ENCODE results near the gene TDRD9.

The TDRD9 gene

GRCh38 chr14:103930051-103930604, 1.9 kb downstream of the TDRD9 start:
- DNase-seq = no peak

GRCh38 chr14:103931422-103931821, 3.2 kb downstream of the TDRD9 start:
- DNase-seq = no peak

- DNase-seq = no peak
Observed at GRCh38 chr14:103932791-103933490, 4.7 kb downstream of the TDRD9 start.

- no peak for DNase-seq
Observed at GRCh38 chr14:103935102-103935501, 6.8 kb downstream of the TDRD9 start.

DNA sequence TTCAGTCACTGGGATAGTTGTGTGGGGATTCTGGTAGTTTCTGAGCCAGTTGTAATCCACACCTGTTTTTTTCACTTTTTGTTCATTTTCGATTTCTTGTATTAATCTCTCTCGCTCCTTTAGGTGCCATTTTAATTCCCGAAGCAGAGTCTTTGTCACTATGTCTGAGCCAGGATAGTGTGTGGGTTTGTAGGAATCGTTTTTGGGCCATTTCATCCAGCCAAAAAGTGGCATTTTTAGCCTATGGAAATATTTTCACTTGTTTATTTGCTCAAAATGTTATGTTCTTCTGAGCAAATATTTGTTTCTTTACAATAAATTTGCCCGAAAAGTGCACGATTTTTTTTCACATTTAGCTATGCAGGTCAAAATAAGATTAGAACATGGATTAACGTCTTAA, 13.2 kb downstream of the TDRD9 start:
- no peak for DNase-seq

GRCh38 chr14:103941973-103942736, 13.9 kb downstream of the TDRD9 start, which contains the start of gene RD3L:
Gene RD3L (minus strand): TSS chr14:103942529. CDS start chr14:103941695, 834 bp downstream.
- no peak for DNase-seq

DNA sequence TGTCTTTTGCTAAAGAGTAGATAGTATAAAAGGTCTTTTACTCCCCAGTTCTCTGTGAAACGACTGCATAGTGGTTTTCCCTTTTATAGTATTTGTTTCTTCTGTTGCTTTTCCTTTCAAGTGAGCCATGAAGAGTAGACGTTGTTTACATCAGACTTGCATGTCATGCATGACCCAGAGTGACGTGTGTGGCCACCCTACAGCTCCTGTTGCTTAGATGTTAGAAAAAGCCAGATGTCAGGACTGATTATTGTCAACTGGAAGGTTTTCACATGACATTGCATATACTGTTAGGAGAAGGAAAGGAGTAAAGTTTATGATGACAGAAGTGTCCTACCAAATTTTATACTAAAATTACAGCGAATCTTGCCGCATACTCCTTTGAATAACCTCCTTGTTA, 15.4 kb downstream of the TDRD9 start:
- no peak for DNase-seq

DNA sequence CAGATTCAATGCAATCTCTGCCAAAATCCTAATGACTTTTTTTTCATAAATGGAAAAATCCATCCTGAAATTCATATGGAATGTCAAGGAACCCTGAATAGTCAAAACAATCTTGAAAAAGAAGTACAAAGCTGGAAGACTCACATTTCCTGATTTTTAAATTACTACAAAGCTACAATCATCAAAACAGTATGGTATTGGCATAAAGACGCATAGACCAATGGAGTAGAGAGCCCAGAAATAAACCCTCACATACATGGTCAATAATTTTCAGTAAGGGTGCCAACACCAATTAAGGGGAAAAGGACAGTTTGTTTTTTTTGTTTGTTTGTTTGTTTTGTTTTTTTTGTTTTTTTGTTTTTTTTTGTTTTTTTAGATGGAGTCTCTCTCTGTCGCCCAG, 18.7 kb downstream of the TDRD9 start:
- DNase-seq = no peak

GRCh38 chr14:103948442-103948841, 20.2 kb downstream of the TDRD9 start:
- no peak for DNase-seq

DNA sequence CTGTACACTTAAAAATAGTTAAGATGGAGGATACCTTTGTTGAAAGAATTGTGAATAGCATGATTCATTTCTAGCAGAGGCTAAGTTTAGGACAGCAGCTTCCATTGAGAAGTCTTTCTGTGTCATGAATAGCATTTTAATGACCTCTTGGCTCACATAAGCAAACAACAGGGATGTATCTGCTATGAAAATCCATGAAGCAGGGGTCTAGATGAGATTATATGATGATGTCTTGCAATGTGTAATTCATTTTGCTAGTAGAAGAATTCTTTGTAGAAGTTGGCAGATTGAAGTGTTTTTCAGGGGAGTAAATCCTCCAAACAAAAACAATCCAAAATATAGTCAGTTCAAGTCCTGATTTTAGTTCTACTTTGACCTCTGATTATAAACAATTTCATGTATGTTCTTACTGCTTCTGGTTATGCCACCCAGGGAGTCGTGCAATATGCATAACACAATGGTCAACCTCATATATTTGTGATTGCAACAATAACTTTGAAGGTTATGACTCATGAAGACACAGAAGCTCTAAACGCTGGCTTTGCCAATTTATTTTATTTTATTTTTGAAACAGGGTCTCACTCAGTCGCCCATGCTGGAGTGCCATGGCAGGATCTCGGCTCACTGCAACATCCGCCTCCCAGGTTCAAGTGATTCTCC, 21.0 kb downstream of the TDRD9 start:
- no peak for DNase-seq

DNA sequence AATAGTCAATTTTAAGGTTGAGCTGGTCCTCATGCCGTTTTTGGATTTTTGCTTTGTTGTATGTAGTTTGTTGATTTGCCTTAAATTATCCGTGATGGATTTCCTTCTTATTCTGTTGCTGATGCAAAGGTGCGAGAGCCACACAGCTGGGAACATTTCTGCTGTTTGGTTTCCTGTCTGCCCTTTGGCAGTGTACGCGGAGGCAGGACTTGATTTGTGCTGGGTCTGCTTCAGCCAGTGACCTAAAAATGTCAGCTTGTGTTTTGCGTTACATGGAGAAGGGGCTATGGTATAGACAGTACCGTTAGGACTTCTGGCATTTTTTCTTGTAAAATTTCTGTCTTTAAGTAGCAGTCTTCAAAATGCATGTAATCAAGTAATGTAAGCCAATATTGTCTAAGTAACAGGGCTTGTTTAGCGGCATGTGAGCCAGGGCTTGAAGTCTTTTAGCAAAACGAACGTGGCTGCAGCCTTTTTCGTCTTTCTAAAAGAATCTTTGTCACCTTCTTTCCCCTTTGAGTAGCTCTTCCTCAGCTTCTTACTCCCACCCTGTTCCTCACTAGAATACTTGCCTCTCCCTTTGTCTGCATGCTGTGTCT, 32.3 kb downstream of the TDRD9 start:
- no peak for DNase-seq

- no peak for DNase-seq
Observed at GRCh38 chr14:103961928-103962578, 33.8 kb downstream of the TDRD9 start.

- DNase-seq = no peak
Observed at GRCh38 chr14:103966631-103967030, 38.4 kb downstream of the TDRD9 start.

DNA sequence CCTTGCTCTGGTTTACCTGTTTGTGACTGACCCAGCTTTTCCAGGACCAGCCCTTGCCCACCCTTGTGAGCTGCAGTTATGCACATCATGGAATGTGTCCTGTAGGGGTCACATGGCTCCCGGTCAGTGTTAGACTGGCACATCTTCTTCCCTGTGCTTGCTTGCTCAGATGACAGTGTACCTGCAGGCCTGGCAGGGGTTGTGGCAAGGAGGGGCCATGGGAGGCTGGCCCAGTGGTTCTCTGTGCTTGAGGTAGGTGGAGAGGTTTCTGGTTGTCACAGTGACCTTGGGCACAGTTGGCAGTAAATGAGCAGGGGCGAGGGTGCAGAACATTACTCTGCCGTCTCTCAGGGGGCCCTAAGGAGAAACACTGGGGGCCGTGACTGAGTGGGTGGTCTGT, 41.7 kb downstream of the TDRD9 start:
- DNase-seq = no peak

- DNase-seq = peak; percentile 64
Observed at GRCh38 chr14:103973354-103973753, 45.1 kb downstream of the TDRD9 start.

DNA sequence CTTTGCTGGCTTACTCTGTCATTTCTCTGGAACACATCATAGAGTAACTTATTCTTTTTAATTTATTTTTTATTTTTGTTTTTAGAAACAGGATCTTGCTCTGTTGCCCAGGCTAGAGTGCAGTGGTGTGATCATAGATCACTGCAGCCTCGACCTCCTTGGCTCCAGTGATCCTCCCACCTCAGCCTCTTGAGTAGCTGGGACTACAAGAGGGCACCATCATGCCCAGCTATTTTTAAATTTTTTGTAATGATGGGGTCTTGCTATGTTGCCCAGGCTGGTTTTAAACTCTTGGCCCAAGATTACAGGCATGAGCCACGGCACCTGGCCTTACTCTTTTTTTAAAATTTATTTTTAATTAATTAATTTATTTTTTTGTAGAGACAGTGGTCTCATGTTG, 46.3 kb downstream of the TDRD9 start:
- DNase-seq = no peak

DNA sequence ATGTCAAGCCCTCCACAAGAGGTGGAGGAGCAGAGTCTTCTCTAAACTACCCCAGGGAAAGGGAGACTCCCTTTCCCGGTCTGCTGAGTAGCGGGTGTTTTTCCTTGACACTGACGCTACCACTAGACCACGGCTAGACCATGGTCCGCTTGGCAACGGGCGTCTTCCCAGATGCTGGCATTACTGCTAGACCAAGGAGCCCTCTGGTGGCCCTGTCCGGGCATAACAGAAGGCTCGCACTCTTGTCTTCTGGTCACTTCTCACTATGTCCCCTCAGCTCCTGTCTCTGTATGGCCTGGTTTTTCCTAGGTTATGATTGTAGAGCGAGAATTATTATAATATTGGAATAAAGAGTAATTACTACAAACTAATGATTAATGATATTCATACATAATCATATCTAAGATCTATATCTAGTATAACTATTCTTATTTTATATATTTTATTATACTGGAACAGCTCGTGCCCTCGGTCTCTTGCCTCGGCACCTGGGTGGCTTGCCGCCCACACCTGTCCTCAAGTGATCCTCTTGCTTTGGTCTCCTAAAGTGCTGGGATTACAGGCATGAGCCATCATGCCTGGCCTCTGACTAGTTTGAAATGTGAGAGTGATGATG, 52.5 kb downstream of the TDRD9 start:
- peak; percentile 64 for DNase-seq

GRCh38 chr14:103984196-103984595, 55.9 kb downstream of the TDRD9 start:
- DNase-seq = no peak

- DNase-seq = no peak
Observed at GRCh38 chr14:103989034-103989433, 60.8 kb downstream of the TDRD9 start.

DNA sequence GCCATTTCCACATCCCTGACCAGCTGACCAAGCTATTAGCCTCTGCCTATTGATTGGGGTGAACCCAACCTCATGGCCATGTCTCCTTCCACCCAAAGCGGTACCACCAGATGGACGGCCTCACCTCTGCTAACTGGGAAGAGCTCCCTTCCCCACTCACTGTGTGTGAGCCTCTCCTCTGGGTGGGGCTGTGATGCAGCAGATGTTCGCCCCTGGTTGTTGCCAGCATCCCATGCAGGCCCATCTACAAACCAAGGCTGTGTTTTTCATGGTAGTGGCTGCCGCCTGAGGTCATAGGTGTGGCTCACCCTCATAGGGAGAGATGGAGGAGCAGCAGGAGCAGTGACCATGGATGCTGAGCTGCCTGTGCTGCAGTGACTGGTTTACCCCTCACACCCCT, 61.7 kb downstream of the TDRD9 start:
- DNase-seq = no peak

DNA sequence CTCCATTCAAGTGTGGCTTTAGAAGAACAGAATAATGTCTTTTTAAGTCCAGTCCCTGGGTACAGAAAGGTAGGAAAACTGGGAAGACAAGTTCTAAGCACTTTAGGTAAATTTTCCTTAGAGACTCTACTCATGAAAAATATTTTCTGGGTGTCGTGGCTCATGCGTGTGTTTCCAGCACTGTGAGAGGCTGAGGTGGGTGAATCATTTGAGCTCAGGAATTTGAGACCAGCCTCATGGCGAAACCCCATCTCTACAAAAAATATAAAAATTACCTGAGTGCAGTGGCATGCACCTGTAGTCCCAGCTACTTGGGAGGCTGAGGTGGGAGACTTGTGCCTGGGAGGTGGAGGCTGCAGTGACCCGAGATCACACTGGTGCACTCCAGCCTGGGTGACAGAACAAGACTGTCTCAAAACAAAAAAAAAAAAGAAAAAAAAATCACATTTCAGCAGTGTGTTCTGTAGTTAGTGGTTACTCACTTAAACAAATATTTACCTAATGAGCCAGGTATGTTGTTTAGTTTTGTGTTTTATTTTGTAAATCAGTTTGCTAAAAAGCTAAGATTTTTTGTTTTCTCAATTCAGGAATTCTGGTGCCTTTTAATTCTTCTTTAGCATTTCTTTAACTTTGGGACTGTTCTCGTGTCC, 66.4 kb downstream of the TDRD9 start:
- DNase-seq = no peak

- no peak for DNase-seq
Observed at GRCh38 chr14:103995876-103996275, 67.6 kb downstream of the TDRD9 start.

All from islet precursor cell (in vitro differentiated cells).